ENCODE measurements around the gene USP5.

The USP5 gene, protein sequence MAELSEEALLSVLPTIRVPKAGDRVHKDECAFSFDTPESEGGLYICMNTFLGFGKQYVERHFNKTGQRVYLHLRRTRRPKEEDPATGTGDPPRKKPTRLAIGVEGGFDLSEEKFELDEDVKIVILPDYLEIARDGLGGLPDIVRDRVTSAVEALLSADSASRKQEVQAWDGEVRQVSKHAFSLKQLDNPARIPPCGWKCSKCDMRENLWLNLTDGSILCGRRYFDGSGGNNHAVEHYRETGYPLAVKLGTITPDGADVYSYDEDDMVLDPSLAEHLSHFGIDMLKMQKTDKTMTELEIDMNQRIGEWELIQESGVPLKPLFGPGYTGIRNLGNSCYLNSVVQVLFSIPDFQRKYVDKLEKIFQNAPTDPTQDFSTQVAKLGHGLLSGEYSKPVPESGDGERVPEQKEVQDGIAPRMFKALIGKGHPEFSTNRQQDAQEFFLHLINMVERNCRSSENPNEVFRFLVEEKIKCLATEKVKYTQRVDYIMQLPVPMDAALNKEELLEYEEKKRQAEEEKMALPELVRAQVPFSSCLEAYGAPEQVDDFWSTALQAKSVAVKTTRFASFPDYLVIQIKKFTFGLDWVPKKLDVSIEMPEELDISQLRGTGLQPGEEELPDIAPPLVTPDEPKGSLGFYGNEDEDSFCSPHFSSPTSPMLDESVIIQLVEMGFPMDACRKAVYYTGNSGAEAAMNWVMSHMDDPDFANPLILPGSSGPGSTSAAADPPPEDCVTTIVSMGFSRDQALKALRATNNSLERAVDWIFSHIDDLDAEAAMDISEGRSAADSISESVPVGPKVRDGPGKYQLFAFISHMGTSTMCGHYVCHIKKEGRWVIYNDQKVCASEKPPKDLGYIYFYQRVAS

DNA sequence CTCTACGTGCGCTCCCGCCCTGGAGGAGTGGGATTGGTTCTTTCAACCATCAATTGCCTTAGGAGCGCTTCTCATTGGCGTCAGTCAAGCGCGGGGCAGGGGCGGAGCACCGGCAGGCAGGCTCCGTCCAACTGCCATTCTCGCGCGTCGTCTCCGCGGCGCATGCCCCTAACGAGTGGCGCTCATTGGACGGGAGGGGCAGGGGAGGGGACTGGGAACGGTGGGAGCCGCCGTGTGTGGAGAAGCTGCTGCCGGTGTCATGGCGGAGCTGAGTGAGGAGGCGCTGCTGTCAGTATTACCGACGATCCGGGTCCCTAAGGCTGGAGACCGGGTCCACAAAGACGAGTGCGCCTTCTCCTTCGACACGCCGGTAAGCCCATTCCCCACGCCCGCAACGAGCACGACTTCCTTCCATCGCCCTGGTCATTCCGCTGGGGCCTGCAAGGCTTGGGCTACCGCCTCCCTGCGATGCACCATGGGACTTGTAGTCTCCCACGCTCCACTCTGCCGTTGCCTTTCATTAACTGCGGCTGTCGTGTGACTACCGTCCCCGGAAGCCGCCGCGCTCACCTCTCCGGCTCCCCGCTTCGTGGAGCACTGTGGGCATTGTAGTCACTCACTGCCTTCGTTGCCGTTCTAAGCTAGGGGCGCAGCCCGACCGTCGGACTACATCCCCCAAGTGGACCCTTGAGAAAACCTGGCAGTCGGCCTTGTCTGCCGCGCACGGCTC, at the start of gene USP5:
Gene USP5 (plus strand): TSS at position 230 of the 730 bp plus-strand sequence. CDS start 30 bp downstream, at position 260.
- peak; percentile 100 for DNase-seq (ENCODE audit: low read depth)

- no peak for DNase-seq (ENCODE audit: low read depth)
Measured at GRCh38 chr12:6807170-6807569, 44.8 kb upstream of the USP5 start.

DNA sequence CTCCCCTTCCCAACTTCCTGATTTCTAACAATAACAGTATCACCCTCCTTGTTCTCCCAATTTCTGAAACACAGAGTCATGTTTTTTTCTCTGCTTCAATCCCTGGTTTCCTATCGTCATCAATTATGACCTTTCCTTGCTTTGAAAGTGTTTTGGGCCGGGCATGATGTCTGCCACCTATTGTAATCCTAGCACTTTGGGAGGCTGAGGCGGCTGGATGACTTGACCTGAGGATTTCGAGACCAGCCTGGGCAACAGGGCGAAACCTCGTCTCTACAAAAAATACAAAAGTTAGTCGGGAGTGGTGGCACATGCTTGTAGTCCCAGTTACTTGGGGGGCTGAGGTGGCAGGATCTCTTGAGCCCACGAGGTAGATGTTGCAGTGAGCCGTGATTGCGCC, 42.9 kb upstream of the USP5 start:
- DNase-seq (ENCODE audit: low read depth) = no peak

- DNase-seq (ENCODE audit: low read depth) = no peak
Measured at GRCh38 chr12:6810758-6811157, 41.2 kb upstream of the USP5 start.

GRCh38 chr12:6813363-6813762, 38.6 kb upstream of the USP5 start:
- no peak for DNase-seq (ENCODE audit: low read depth)

DNA sequence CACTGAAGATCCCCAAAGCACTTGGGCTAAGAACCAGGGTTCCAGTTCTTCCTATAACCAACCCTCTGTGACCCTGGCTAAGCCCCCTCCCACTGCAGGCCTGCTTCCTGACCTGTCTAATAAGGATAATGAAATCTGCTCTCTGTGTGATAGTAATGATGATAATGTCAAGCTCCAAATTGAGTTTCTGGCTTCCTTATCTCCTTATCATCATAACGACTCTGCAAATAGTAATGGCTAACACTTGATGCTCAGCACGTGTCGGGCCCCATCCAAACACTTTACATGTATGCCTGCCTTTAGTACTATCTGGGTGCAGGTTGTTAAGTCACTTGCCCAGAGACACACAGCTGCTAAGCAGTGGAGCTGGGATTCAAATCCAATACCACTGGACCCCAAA, 35.4 kb upstream of the USP5 start:
- DNase-seq (ENCODE audit: low read depth) = no peak

GRCh38 chr12:6817098-6817497, 34.9 kb upstream of the USP5 start:
- DNase-seq (ENCODE audit: low read depth) = no peak

- DNase-seq (ENCODE audit: low read depth) = no peak
Measured at GRCh38 chr12:6817662-6818157, 34.2 kb upstream of the USP5 start.

DNA sequence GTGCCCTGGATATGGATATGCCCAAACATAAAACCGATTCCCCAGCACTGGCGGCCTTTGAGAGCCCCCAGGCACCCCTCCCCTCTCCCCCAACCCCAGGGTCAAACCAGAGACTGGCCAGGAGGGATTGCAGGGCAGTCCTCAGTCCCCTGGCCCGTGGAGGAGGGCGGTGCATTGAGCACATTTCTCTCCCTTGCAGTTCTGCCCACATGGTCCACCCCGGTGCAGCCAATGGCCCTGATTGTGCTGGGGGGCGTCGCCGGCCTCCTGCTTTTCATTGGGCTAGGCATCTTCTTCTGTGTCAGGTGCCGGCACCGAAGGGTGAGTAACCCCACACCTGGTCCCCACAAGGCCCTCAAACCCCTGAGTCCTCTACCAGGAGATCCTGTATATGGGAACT, 33.7 kb upstream of the USP5 start:
- DNase-seq (ENCODE audit: low read depth) = no peak

DNA sequence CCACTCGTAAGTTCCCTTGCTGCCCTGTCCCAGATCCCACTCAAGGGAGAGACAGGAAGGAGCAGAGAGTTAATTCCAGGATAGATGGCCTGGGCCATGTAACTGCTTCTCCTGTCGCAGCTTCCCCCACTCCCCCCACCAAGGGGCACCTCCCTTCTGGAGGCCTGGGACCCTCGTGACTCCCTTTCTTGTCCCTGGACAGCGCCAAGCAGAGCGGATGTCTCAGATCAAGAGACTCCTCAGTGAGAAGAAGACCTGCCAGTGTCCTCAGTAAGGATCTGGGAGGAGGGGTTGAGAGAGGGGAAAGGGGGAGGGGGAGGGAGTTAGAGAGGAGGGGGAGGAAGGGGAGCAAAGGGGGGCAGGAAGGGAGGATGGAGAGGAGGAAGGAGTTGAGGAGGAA, 33.3 kb upstream of the USP5 start:
- DNase-seq (ENCODE audit: low read depth) = no peak

DNA sequence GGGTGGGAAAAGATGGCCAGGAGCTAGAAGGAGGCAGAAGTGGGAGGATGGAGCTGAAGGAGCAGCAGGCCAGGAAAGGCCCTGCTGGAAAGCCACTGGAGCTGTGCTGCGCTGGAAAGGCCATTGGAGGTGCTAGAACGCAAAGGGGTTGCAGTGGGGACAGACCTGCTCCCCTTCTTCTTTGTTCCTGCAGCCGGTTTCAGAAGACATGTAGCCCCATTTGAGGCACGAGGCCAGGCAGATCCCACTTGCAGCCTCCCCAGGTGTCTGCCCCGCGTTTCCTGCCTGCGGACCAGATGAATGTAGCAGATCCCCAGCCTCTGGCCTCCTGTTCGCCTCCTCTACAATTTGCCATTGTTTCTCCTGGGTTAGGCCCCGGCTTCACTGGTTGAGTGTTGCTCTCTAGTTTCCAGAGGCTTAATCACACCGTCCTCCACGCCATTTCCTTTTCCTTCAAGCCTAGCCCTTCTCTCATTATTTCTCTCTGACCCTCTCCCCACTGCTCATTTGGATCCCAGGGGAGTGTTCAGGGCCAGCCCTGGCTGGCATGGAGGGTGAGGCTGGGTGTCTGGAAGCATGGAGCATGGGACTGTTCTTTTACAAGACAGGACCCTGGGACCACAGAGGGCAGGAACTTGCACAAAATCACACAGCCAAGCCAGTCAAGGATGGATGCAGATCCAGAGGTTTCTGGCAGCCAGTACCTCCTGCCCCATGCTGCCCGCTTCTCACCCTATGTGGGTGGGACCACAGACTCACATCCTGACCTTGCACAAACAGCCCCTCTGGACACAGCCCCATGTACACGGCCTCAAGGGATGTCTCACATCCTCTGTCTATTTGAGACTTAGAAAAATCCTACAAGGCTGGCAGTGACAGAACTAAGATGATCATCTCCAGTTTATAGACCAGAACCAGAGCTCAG, 32.6 kb upstream of the USP5 start:
- DNase-seq (ENCODE audit: low read depth) = no peak

DNA sequence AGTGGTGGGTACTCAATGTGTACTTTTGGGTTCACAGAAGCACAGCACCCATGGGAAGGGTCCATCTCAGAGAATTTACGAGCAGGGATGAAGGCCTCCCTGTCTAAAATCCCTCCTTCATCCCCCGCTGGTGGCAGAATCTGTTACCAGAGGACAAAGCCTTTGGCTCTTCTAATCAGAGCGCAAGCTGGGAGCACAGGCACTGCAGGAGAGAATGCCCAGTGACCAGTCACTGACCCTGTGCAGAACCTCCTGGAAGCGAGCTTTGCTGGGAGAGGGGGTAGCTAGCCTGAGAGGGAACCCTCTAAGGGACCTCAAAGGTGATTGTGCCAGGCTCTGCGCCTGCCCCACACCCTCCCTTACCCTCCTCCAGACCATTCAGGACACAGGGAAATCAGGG, 31.8 kb upstream of the USP5 start:
- DNase-seq (ENCODE audit: low read depth) = no peak

- peak; percentile 54 for DNase-seq (ENCODE audit: low read depth)
Measured at GRCh38 chr12:6821591-6822425, 30.1 kb upstream of the USP5 start, which contains the start of gene GPR162. GPR162 (plus strand) TSS chr12:6821821; CDS start chr12:6823899, 2,078 bp downstream.

DNA sequence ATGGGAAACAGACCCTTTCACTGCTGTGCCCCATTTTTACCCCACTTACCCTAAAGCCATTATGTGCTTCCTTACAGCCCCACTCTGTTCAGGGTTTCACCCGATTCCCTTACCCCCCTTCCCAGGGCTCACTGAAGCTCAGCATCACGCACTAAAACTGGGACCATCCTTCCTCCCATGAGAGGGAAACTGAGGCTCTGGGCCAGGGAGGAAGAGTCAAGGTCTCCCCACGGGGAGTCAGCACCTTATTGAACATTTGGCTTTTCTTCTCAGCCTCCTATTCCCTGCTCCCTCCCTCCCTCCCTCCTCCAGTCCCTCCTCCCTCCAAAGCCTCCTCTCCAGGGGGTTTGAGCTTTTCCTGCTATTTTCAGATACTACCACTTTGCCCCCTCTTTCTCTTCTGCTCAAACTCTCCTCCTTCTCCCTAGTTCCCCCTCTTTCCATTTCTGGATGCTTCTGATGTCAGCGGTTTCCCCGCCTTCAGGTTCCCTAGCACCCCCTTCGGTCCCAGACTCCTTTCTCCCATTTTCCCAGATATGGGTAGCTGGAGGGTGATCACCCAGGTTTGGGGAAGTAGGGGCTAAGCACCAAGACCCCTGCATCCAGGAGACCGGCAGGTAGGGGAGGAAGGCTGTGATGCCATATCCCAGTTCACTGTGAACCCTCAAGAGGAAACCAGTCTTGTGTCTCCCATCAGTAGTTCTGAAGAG, 29.4 kb upstream of the USP5 start:
- no peak for DNase-seq (ENCODE audit: low read depth)

- DNase-seq (ENCODE audit: low read depth) = no peak
Measured at GRCh38 chr12:6823182-6824084, 28.5 kb upstream of the USP5 start.

- no peak for DNase-seq (ENCODE audit: low read depth)
Measured at GRCh38 chr12:6824085-6824775, 27.7 kb upstream of the USP5 start.

DNA sequence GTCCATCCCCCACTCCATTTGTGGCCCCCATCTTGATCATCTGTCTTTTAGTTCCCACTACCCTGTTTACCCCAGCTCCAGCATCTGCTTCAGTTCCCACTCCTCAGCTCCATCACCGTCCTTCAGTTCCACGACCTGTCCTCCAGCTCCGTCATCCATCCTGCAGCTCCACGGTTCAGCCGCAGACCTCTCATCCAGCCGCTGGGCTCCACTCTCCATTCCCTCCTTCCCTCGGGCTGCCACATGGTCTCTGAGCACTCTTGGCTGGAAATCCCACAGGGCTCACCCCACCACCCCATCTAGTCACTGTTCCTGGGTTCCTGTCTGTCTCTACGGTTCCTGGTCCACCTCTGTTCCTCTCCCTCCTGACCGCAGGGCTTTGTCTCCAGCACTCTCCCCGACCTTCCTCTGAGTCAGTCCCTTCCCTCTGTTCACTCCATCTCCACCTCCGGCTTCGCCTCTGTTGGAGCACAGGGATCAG, 27.0 kb upstream of the USP5 start:
- peak; percentile 47 for DNase-seq (ENCODE audit: low read depth)

Measured in amniotic epithelial cell (primary cell).